Body of pancreas (tissue), 4 donors: ENCODE results near the gene DGKI. TPM values are rescaled to one million over a fixed set of nuclear protein-coding genes. Genes with fewer than 3 reads are reported as not detected.

Experiments
- ATAC-seq: fragments of 150-250 bp; one replicate; pipeline ENCODE4 v1.9.1; 2016
- DNase-seq, 4 donors: peaks; one replicate each; pipeline ENCODE4 v3.0.0-alpha.2; 2019
- H3K27ac ChIP-seq, 4 donors: fragments of 200-600 bp; sonication (generic); 1 replicate in 3 of 4; 2 replicates in 1 of 4; pipeline versions ENCODE4 v1.5.1 to v1.6.1; 2016 to 2019; ENCODE audit warnings: mild to moderate bottlenecking in 1 of 4, mixed read lengths in 1 of 4, moderate library complexity in 1 of 4
- H3K27me3 ChIP-seq, 2 donors: fragments of 200-600 bp; sonication (generic); one replicate each; pipeline ENCODE4 v1.6.0; 2016; ENCODE audit warnings: mild to moderate bottlenecking in 1 of 2
- H3K36me3 ChIP-seq, 2 donors: fragments of 200-600 bp; sonication (generic); replicated peaks in 1 of 2; 2 replicates each; pipeline ENCODE4 v1.5.1; 2016; ENCODE audit warnings: low read depth in 2 of 2; ENCODE audit not compliant: insufficient read depth in 1 of 2
- H3K4me1 ChIP-seq: fragments of 200-600 bp; sonication (generic); one replicate; pipeline ENCODE4 v1.6.0; 2016
- H3K4me3 ChIP-seq, 2 donors: fragments of 200-600 bp; sonication (generic); 1 replicate in 1 of 2; 2 replicates in 1 of 2; pipeline ENCODE4 v1.5.1; 2016 to 2019
- H3K9me3 ChIP-seq, 3 donors: fragments of 200-600 bp; sonication (generic); 1 replicate in 2 of 3; 2 replicates in 1 of 3; pipeline ENCODE4 v1.5.1; 2016
- CTCF ChIP-seq, 7 experiments: fragments of 450-650 bp in 4 of 7; fragments of 200-600 bp in 3 of 7; sonication (generic) in 3 of 7; IDR thresholded peaks; one replicate each; pipeline ENCODE4 v1.5.1; 2016 to 2019; ENCODE audit warnings: antibody characterized with exemption in 7 of 7
- POLR2A ChIP-seq, 3 donors: fragments of 450-650 bp; IDR thresholded peaks; one replicate each; pipeline ENCODE4 v1.6.1; 2016; ENCODE audit warnings: antibody characterized with exemption in 3 of 3, mild to moderate bottlenecking in 2 of 3
- whole genome bisulfite sequencing, 2 donors: methylation state at CpG; one replicate each; pipeline ENCODE4 v1.1.5; 2017; 5-methylcytosine and 5-hydroxymethylcytosine counted together
- intact Hi-C: fragments of 100-400 bp; cut with DNase I; formaldehyde crosslinking; loops from one replicate; pipeline ENCODE4 v1.15.1; 2023
- total RNA-seq, 2 donors: library from RNA; depleted of rRNA; stranded (reverse); fragments of >200 nt; gene quantifications; one replicate each; pipeline ENCODE4 v1.1.0, GENCODE V29; 2016

Gene DGKI
- total RNA-seq, 2 donors from 2014 or later = 2.6 TPM; not detected in 1

- Histone ChIP-seq H3K4me1 (no peaks in the 10 kb centered on the region), H3K4me3 (no peak overlapping the region), H3K9me3 (no peaks in the 10 kb centered on the region), H3K27me3 (no peaks in the 10 kb centered on the region), H3K36me3 (no peaks in the 10 kb centered on the region), H3K27ac (no peak overlapping the region)
- 78 to 85% methylated on average over 5 of the region's 5 CpGs for WGBS, 2 donors
- intact Hi-C loops = no loop called here
- ATAC-seq = no peak
- TF ChIP-seq POLR2A (IDR thresholded peaks at IDR 0.05) (no peak), CTCF (IDR thresholded peaks at IDR 0.05) (no peak)
- DNase-seq = no peak
These were observed 174.9 kb downstream of the DGKI start for GRCh38 chr7:137671920-137672319.

GRCh38 chr7:137670222-137671064 lies 176.3 kb downstream of the DGKI start:
- Histone ChIP-seq H3K27ac (no peak overlapping the region), H3K27me3 (no peaks in the 10 kb centered on the region), H3K4me1 (no peaks in the 10 kb centered on the region), H3K4me3 (no peak overlapping the region), H3K9me3 (no peaks in the 10 kb centered on the region), H3K36me3 (no peaks in the 10 kb centered on the region)
- ATAC-seq (no peak), DNase-seq (no peak)
- intact Hi-C loops = no loop called here
- TF ChIP-seq CTCF (IDR thresholded peaks at IDR 0.05) = no peak
- TF ChIP-seq POLR2A (IDR thresholded peaks at IDR 0.05) = no peak
- WGBS, 2 donors = 71 to 81% methylated on average over 7 of the region's 7 CpGs

- no peaks in the 10 kb centered on the region for H3K9me3 ChIP-seq
- 24 to 28% methylated on average over 2 of the region's 2 CpGs for WGBS, 2 donors
- H3K27ac ChIP-seq = no peak overlapping the region
- intact Hi-C loops = no loop called here
- no peak for DNase-seq
- no peaks in the 10 kb centered on the region for H3K4me1 ChIP-seq
- H3K4me3 ChIP-seq = no peak overlapping the region
- H3K36me3 ChIP-seq = no peaks in the 10 kb centered on the region
- TF ChIP-seq CTCF (IDR thresholded peaks at IDR 0.05) = no peak
- TF ChIP-seq POLR2A (IDR thresholded peaks at IDR 0.05) = no peak
- no peaks in the 10 kb centered on the region for H3K27me3 ChIP-seq
- no peak for ATAC-seq
These were observed 177.1 kb downstream of the DGKI start for GRCh38 chr7:137669706-137670105.

GRCh38 chr7:137668404-137668803 lies 178.4 kb downstream of the DGKI start:
- H3K27me3 ChIP-seq = no peaks in the 10 kb centered on the region
- WGBS, 2 donors = 47 to 49% methylated on average over 2 of the region's 2 CpGs
- H3K27ac ChIP-seq = no peak overlapping the region
- H3K4me3 ChIP-seq = no peak overlapping the region
- no peaks in the 10 kb centered on the region for H3K36me3 ChIP-seq
- DNase-seq = no peak
- no peaks in the 10 kb centered on the region for H3K9me3 ChIP-seq
- no peaks in the 10 kb centered on the region for H3K4me1 ChIP-seq
- no peak for TF ChIP-seq CTCF (IDR thresholded peaks at IDR 0.05)
- no peak for TF ChIP-seq POLR2A (IDR thresholded peaks at IDR 0.05)
- intact Hi-C loops = no loop called here
- no peak for ATAC-seq
